K562 (cell line): ENCODE data around the gene CALY. TPM values are rescaled to one million over a fixed set of nuclear protein-coding genes. Genes with fewer than 3 reads are reported as not detected.

Experiments
- ATAC-seq: fragments of 200-7000 bp; cut with Tn5 transposase; 3 replicates; pipeline ENCODE4 v1.9.1; 2020; ENCODE audit warnings: moderate library complexity
- BruUV-seq: library from RNA; stranded (reverse); fragments of 400-500 nt; replicated peaks from 2 replicates; lab custom pipeline; 2021; lab: Mats Ljungman, UMichigan
- CTCF ChIA-PET: fragments of 300-600 bp; formaldehyde crosslinking; extraction: SDS; loops from one replicate; lab custom pipeline; 2021; ENCODE audit warnings: low intra/inter-chr PET ratio; lab: Yijun Ruan, JAX
- POLR2A ChIA-PET: fragments of 300-600, 350-650 bp; sonication (Branson Sonifier 250); formaldehyde crosslinking; extraction: SDS; loops from one replicate; lab custom pipeline; 2021; ENCODE audit warnings: antibody characterized with exemption, inconsistent platforms; lab: Yijun Ruan, JAX
- DNase-seq, 4 experiments: peaks; one replicate each; pipeline versions ENCODE4 v3.0.0 to v3.0.0-alpha.2; 2011 to 2018; ENCODE audit warnings: low spot score in 3 of 4, mixed read lengths in 3 of 4; ENCODE audit errors: extremely low read depth in 1 of 4
- FAIRE-seq: peaks from 2 replicates; lab custom pipeline; 2011; peaks lifted over from hg19 to GRCh38; lab: Jason Lieb, UNC
- H2AFZ ChIP-seq: 2 replicates; pipeline ENCODE4 v1.6.0; 2011; ENCODE audit warnings: low read depth, low read length, control low read depth, inconsistent platforms
- H3K27ac ChIP-seq: fragments of 200-600 bp; 3 replicates; pipeline ENCODE4 v1.8.0; 2011; ENCODE audit warnings: low read depth, mild to moderate bottlenecking, control low read depth, inconsistent platforms, low read length, moderate library complexity, mixed read lengths; ENCODE audit errors: extremely low read depth
- H3K27me3 ChIP-seq, 2 experiments: fragments of 300-600 bp in 1 of 2; 2 replicates in 1 of 2; 3 replicates in 1 of 2; pipeline versions ENCODE4 v1.6.0 to v1.8.0; 2011; ENCODE audit warnings: inconsistent platforms in 2 of 2, low read length in 2 of 2, mild to moderate bottlenecking in 1 of 2, mixed read lengths in 1 of 2, moderate library complexity in 1 of 2; ENCODE audit not compliant: control insufficient read depth in 2 of 2, insufficient read depth in 2 of 2
- H3K36me3 ChIP-seq: fragments of 300-600 bp; 3 replicates; pipeline ENCODE4 v1.8.0; 2011; ENCODE audit warnings: mild to moderate bottlenecking, low read length, inconsistent platforms; ENCODE audit not compliant: control insufficient read depth, insufficient read depth
- H3K4me1 ChIP-seq, 2 experiments: fragments of 200-600 bp in 1 of 2; replicated peaks in 1 of 2; 2 replicates in 1 of 2; 3 replicates in 1 of 2; pipeline versions ENCODE4 v1.5.1 to v1.8.0; 2011; ENCODE audit warnings: inconsistent platforms in 2 of 2, low read length in 2 of 2, mild to moderate bottlenecking in 1 of 2, mixed read lengths in 1 of 2, moderate library complexity in 1 of 2; ENCODE audit not compliant: control insufficient read depth in 2 of 2, insufficient read depth in 2 of 2
- H3K4me2 ChIP-seq: 2 replicates; pipeline ENCODE4 v1.6.1; 2011; ENCODE audit warnings: low read length, control low read depth, inconsistent platforms, mixed read lengths; ENCODE audit not compliant: insufficient read depth
- H3K4me3 ChIP-seq: fragments of 200-600 bp; sonication (generic), shearing (Covaris generic); 2 replicates; pipeline ENCODE4 v1.5.1; 2016; ENCODE audit warnings: control low read depth, inconsistent platforms
- H3K79me2 ChIP-seq: fragments of 200-600 bp; 3 replicates; pipeline ENCODE4 v1.8.0; 2011; ENCODE audit warnings: low read length, inconsistent platforms; ENCODE audit not compliant: control insufficient read depth, insufficient read depth
- H3K9ac ChIP-seq, 2 experiments: 2 replicates each; pipeline versions ENCODE4 v1.6.0 to v1.6.1; 2011; ENCODE audit warnings: low read depth in 2 of 2, low read length in 2 of 2, control low read depth in 1 of 2, inconsistent platforms in 1 of 2, mild to moderate bottlenecking in 1 of 2, mixed read lengths in 1 of 2; ENCODE audit not compliant: insufficient read depth in 1 of 2
- H3K9me1 ChIP-seq: one replicate; pipeline ENCODE4 v1.6.0; 2011; ENCODE audit warnings: inconsistent platforms, mild to moderate bottlenecking, low read length, moderate library complexity; ENCODE audit not compliant: control insufficient read depth, insufficient read depth
- H3K9me3 ChIP-seq: replicated peaks from 2 replicates; pipeline ENCODE4 v1.5.1; 2011; ENCODE audit warnings: low read depth, low read length, inconsistent platforms; ENCODE audit not compliant: control insufficient read depth, insufficient read depth
- H4K20me1 ChIP-seq: replicated peaks from 2 replicates; pipeline ENCODE4 v1.6.1; 2011; ENCODE audit warnings: low read length, inconsistent platforms, mixed read lengths; ENCODE audit not compliant: control insufficient read depth, insufficient read depth
- CAMTA2 ChIP-seq: fragments of 250-450 bp; sonication (Bioruptor Pico); conservative IDR thresholded peaks from 2 replicates; pipeline ENCODE4 v1.5.1; 2022
- CEBPB ChIP-seq: fragments of 450-650 bp; IDR thresholded peaks from 2 replicates; pipeline ENCODE4 v1.6.1; 2016; ENCODE audit warnings: missing genetic modification characterization, missing compliant biosample characterization
- CREM ChIP-seq: IDR thresholded peaks from 2 replicates; pipeline ENCODE4 v1.6.1; 2014; ENCODE audit warnings: antibody characterized with exemption, low read depth
- IRF9 ChIP-seq: fragments of 450-650 bp; IDR thresholded peaks from 2 replicates; pipeline ENCODE4 v1.6.1; 2016; ENCODE audit warnings: missing biosample characterization, missing genetic modification characterization
- MAZ ChIP-seq, 2 experiments: fragments of 450-650 bp in 1 of 2; sonication (generic) in 1 of 2; formaldehyde crosslinking; IDR thresholded peaks in 1 of 2; conservative IDR thresholded peaks in 1 of 2; 2 replicates each; pipeline versions ENCODE4 v1.4.0 to v1.5.0; 2020; ENCODE audit warnings: mild to moderate bottlenecking in 1 of 2, missing genetic modification reagents in 1 of 2
- POLR2G ChIP-seq: fragments of 200-400 bp; formaldehyde crosslinking; IDR thresholded peaks from 2 replicates; pipeline ENCODE4 v1.6.1; 2017; ENCODE audit warnings: low read depth, mild to moderate bottlenecking, antibody characterized with exemption, low read length, moderate library complexity
- PTRF ChIP-seq: fragments of 450-650 bp; IDR thresholded peaks from 2 replicates; pipeline ENCODE4 v1.6.1; 2016; ENCODE audit warnings: mild to moderate bottlenecking, missing genetic modification characterization, missing compliant biosample characterization
- RERE ChIP-seq: sonication (generic); formaldehyde crosslinking; IDR thresholded peaks from 2 replicates; pipeline ENCODE4 v1.8.0; 2023; ENCODE audit warnings: missing genetic modification reagents, mild to moderate bottlenecking, borderline replicate concordance
- THRAP3 ChIP-seq: fragments of 450-650 bp; IDR thresholded peaks from 2 replicates; pipeline ENCODE4 v1.6.1; 2016; ENCODE audit warnings: mild to moderate bottlenecking, inconsistent platforms, borderline replicate concordance
- ZNF282 ChIP-seq: sonication (generic); formaldehyde crosslinking; IDR thresholded peaks from 2 replicates; pipeline ENCODE4 v1.8.1; 2023; ENCODE audit warnings: missing genetic modification reagents
- WGBS: fragments of 100-300 bp; shearing (Covaris generic); methylation state at CpG from one replicate; pipeline ENCODE4 v1.1.6; 2016; ENCODE audit warnings: low coverage, mixed read lengths; ENCODE audit not compliant: insufficient coverage; ENCODE audit errors: missing lambda C conversion rate; 5-methylcytosine and 5-hydroxymethylcytosine counted together
- in situ Hi-C: fragments of 300-500 bp; cut with MboI; formaldehyde crosslinking; loops from 4 replicates; pipeline ENCODE4 v1.15.0; 2018; ENCODE audit warnings: inconsistent platforms, mixed read lengths
- intact Hi-C: fragments of 100-400 bp; cut with micrococcal nuclease; formaldehyde crosslinking; loops from 2 replicates; pipeline ENCODE4 v1.14.2; 2022
- polyA plus RNA-seq, 8 experiments: library from polyadenylated mRNA; depleted of rRNA in 4 of 8; stranded (reverse) in 5 of 8; unstranded in 3 of 8; fragments of >200 nt; fragmentation: Nextera tagmentation in 2 of 8; fragmentation: Illumina TruSeq in 1 of 8; extraction: Ambion mirVana in 2 of 8; extraction: Trizol in 1 of 8; gene quantifications; 2 replicates each; pipeline versions ENCODE4 v1.2.1 to v1.2.3, GENCODE V29; 2011 to 2014; ENCODE audit warnings: inconsistent platforms in 1 of 8, missing spikeins in 1 of 8
- total RNA-seq, 7 experiments: library from RNA; depleted of rRNA in 6 of 7; stranded (reverse); fragments of >200 nt in 6 of 7; fragmentation: Illumina TruSeq in 2 of 7; extraction: Trizol in 2 of 7; gene quantifications; 2 replicates each; pipeline versions ENCODE4 v1.2.1 to v1.2.3, GENCODE V29; 2011 to 2021; ENCODE audit warnings: low replicate concordance in 1 of 7

CALY gene
- total and polyA plus RNA-seq, 9 of the 15 experiments (the other 6 are each of a cell fraction or from before 2014, with no cell fraction given) = not detected

GRCh38 chr10:133329491-133330202 lies 7.0 kb downstream of the CALY start:
- peak; percentile 79 for FAIRE-seq
- ChIA-PET CTCF (interaction anchor here (0.6 kb wide), 1 partner anchor 15 kb away, joined by 4 read pairs; no protein-coding TSS in a partner anchor), POLR2A (interaction anchor here (0.5 kb wide), 1 partner anchor 32 kb away, joined by 3 read pairs; no protein-coding TSS in a partner anchor)
- Histone ChIP-seq H4K20me1 (no peaks in the 10 kb centered on the region), H3K27ac (no peak overlapping the region), H3K9ac (0 out of 4 replicates have a peak overlapping the region, but pooled peaks of 1 of the 2 experiments have one; percentile 20), H3K4me2 (peak overlapping the region; percentile 49), H3K4me3 (no peak overlapping the region), H2AFZ (peak overlapping the region; percentile 44; the same call in 1 of the 2 replicates), H3K9me1 (no peaks in the 10 kb centered on the region), H3K4me1 (peaks cover 0 to 45% of the 10 kb centered on the region in 2 experiments; a peak in 2 of 5 replicates), H3K79me2 (no peaks in the 10 kb centered on the region), H3K36me3 (no peaks in the 10 kb centered on the region), H3K9me3 (no peaks in the 10 kb centered on the region), H3K27me3 (peaks cover 6 to 9% of the 10 kb centered on the region in 2 experiments; a peak in 4 of 5 replicates)
- WGBS = 14% methylated on average over 27 of the region's 37 CpGs
- DNase-seq = peak; percentile 69 to 87 (median 74)
- in situ Hi-C loops (loop anchor here (5.0 kb wide), 1 partner anchor 168 kb away; no protein-coding TSS in a partner anchor), intact Hi-C loops (loop anchor here (5.0 to 10.0 kb wide), 3 partner anchors 65 to 155 kb away; partner anchors contain the start of gene MTG1)
- BruUV-seq = no TSS peak
- peak; percentile 97 for ATAC-seq
- TF ChIP-seq POLR2G (no peak), MAZ (CRISPR knock-in tag; conservative IDR thresholded peaks at IDR 0.05 in 1 of 2, IDR thresholded peaks at IDR 0.05 in 1 of 2) (peak in 1 of 2 experiments; percentile 27; a peak in 1 of 4 replicates), ZNF282 (CRISPR knock-in tag) (no peak), THRAP3 (no peak), RERE (CRISPR knock-in tag) (no peak), CAMTA2 (CRISPR knock-in tag) (no peak), CEBPB (tag) (no peak), PTRF (no peak), CREM (0 out of 2 replicates have a peak, but pooled peaks have one; percentile 25), IRF9 (tag) (no peak)
